ENCODE results near the gene C3orf62.

- TF ChIP-seq CTCF (optimal IDR thresholded peaks at IDR 0.05 in 1 of 3, IDR thresholded peaks at IDR 0.05 in 1 of 3, conservative IDR thresholded peaks at IDR 0.05 in 1 of 3; ENCODE audit: extremely low read depth in 1 of 3, insufficient read depth in 2 of 3, low read length in 3 of 3) (no peak), EZH2 (IDR thresholded peaks at IDR 0.05; ENCODE audit: low read length) (no peak)
Observed at GRCh38 chr3:49222002-49222401, 55.0 kb downstream of the C3orf62 start.
